Measurements from ENCODE around the gene PDZD7. TPM values are rescaled to one million over a fixed set of nuclear protein-coding genes. Genes with fewer than 3 reads are reported as not detected.
A peak's percentile ranks its signal among the peaks of the same experiment; 100 is the strongest.

The PDZD7 gene
- total and polyA plus RNA-seq, 2 of the 8 experiments (the other 6 are each of a cell fraction or from before 2014, with no cell fraction given), result 0.88 to 1.6 TPM

DNA sequence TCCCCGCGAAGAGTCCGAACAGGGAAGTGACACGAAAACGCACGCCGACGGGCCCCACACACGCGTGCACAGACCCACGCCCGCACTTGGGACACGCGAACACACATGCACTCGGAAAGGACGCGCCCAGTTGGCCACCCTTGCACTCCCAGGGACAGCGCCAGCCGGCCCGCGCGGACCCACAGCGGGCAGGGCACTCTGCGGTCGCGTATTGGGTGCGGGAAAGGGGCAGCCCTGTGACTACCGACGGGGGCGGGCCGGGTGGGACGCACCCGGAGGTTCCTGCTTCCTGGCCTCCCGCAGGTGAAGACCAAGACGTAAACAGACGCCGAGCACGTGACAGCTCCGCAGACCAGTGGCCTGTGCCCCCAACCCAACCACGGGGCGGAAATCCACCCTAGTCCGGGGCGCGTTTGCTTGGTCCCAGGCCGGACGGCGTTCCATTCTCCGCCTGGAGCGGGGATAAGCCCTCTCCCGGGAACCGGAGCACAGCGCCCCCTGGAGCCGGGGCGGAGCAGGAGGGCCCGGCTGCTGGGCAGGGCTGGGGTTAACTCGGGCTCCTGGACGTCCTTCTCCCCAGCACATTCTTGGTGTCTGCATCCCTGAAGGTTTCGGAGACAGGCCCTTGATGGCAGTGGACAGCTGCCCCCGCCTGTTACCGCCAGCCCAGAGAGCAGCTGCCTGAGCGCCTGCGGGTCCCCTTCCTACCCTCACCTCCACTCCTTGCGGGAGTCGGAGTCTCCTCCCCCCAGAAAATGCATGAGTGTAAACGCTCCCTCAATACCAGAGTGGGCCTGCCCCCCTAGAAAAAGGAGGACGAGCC lies 33.4 kb downstream of the PDZD7 start (continued):
- TF ChIP-seq SIN3A (conservative IDR thresholded peaks at IDR 0.05 in 1 of 2, IDR thresholded peaks at IDR 0.05 in 1 of 2; ENCODE audit: low read depth in 1 of 2, low read length in 2 of 2) (peak in 1 of 2 experiments; percentile 68; a peak in 2 of 4 replicates), YY1 (IDR thresholded peaks at IDR 0.05; ENCODE audit: low read depth, low read length) (peak; percentile 25; the same call in 1 of the 2 replicates), RNF2 (IDR thresholded peaks at IDR 0.05; ENCODE audit: borderline replicate concordance, low read depth, low read length, missing control alignments, poor library complexity, severe bottlenecking) (no peak)
- TF ChIP-seq, protein P1, sequence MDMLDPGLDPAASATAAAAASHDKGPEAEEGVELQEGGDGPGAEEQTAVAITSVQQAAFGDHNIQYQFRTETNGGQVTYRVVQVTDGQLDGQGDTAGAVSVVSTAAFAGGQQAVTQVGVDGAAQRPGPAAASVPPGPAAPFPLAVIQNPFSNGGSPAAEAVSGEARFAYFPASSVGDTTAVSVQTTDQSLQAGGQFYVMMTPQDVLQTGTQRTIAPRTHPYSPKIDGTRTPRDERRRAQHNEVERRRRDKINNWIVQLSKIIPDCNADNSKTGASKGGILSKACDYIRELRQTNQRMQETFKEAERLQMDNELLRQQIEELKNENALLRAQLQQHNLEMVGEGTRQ (IDR thresholded peaks at IDR 0.05; ENCODE audit: low read length), result peak; percentile 60; the same call in 1 of the 2 replicates
- TF ChIP-seq, protein P2, sequence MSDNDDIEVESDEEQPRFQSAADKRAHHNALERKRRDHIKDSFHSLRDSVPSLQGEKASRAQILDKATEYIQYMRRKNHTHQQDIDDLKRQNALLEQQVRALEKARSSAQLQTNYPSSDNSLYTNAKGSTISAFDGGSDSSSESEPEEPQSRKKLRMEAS (IDR thresholded peaks at IDR 0.05), result peak; percentile 86
- TF ChIP-seq, protein P3, sequence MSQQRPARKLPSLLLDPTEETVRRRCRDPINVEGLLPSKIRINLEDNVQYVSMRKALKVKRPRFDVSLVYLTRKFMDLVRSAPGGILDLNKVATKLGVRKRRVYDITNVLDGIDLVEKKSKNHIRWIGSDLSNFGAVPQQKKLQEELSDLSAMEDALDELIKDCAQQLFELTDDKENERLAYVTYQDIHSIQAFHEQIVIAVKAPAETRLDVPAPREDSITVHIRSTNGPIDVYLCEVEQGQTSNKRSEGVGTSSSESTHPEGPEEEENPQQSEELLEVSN (IDR thresholded peaks at IDR 0.05), result peak; percentile 41; the same call in 1 of the 2 replicates
- TF ChIP-seq, protein P4, sequence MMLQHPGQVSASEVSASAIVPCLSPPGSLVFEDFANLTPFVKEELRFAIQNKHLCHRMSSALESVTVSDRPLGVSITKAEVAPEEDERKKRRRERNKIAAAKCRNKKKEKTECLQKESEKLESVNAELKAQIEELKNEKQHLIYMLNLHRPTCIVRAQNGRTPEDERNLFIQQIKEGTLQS (IDR thresholded peaks at IDR 0.05; ENCODE audit: insufficient read depth, low read depth, low read length), result 0 out of 2 replicates have a peak, but pooled peaks have one; percentile 22

Measured in H1 (cell line).